ENCODE measurements around the gene PET100.

DNA sequence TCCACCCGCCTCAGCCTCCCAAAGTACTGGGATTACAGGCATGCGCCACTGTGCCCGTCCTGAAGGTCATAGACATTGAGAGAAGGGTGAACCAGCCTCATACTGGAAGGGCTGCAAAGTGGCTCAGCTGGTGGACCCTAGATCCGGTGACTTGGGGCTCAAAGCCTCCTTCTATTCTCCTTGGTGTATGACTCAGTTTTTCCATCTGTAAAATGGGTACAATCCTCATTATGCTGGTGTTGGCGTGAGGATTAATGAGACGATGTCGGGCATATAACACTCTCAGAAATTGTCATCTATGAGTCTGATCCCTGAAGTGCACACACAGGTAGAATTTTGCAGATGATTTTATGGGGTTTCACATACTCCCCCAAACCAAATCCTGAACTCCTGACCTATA, 39.8 kb upstream of the PET100 start:
- TF ChIP-seq, protein P1, sequence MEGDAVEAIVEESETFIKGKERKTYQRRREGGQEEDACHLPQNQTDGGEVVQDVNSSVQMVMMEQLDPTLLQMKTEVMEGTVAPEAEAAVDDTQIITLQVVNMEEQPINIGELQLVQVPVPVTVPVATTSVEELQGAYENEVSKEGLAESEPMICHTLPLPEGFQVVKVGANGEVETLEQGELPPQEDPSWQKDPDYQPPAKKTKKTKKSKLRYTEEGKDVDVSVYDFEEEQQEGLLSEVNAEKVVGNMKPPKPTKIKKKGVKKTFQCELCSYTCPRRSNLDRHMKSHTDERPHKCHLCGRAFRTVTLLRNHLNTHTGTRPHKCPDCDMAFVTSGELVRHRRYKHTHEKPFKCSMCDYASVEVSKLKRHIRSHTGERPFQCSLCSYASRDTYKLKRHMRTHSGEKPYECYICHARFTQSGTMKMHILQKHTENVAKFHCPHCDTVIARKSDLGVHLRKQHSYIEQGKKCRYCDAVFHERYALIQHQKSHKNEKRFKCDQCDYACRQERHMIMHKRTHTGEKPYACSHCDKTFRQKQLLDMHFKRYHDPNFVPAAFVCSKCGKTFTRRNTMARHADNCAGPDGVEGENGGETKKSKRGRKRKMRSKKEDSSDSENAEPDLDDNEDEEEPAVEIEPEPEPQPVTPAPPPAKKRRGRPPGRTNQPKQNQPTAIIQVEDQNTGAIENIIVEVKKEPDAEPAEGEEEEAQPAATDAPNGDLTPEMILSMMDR (IDR thresholded peaks at IDR 0.05): no peak
- no peak for TF ChIP-seq POLR2A (IDR thresholded peaks at IDR 0.05)

Data from heart left ventricle (tissue), 13 donors.